Ascending aorta (tissue), 2 donors: Measurements from ENCODE around the gene PRSS2. TPM values are rescaled to one million over a fixed set of nuclear protein-coding genes. Genes with fewer than 3 reads are reported as not detected.
"Not testable (repeated sequence)": the region's sequence is repeated elsewhere in the genome, so short reads cannot be mapped to it uniquely, and the experiment has no call there.

Source experiments
- DNase-seq, 2 donors: peaks; one replicate each; pipeline ENCODE4 v3.0.0-alpha.2; 2019; ENCODE audit warnings: low spot score in 2 of 2
- H3K27ac ChIP-seq, 2 donors: fragments of 200-600 bp; sonication (generic); one replicate each; pipeline ENCODE4 v1.5.1; 2016 to 2017; ENCODE audit warnings: mild to moderate bottlenecking in 1 of 2
- H3K27me3 ChIP-seq: fragments of 200-600 bp; sonication (generic); one replicate; pipeline ENCODE4 v1.5.1; 2017
- H3K36me3 ChIP-seq, 2 donors: fragments of 200-600 bp; sonication (generic); one replicate each; pipeline ENCODE4 v1.5.1; 2016
- H3K4me1 ChIP-seq, 2 donors: fragments of 200-600 bp; sonication (generic); one replicate each; pipeline ENCODE4 v1.5.1; 2016 to 2017; ENCODE audit warnings: mild to moderate bottlenecking in 1 of 2
- H3K4me3 ChIP-seq, 2 donors: fragments of 200-600 bp; sonication (generic); one replicate each; pipeline ENCODE4 v1.5.1; 2016 to 2017; ENCODE audit warnings: mild to moderate bottlenecking in 1 of 2
- H3K9me3 ChIP-seq, 2 donors: fragments of 200-600 bp; sonication (generic); one replicate each; pipeline ENCODE4 v1.5.1; 2016
- intact Hi-C: fragments of 100-400 bp; cut with DNase I; formaldehyde crosslinking; loops from one replicate; pipeline ENCODE4 v1.15.1; 2023
- total RNA-seq: library from RNA; depleted of rRNA; stranded (reverse); fragments of >200 nt; gene quantifications from one replicate; pipeline ENCODE4 v1.1.0, GENCODE V29; 2016
- TF ChIP-seq, protein P1 (sequence below), 3 experiments: fragments of 200-600 bp in 2 of 3; fragments of 450-650 bp in 1 of 3; sonication (generic) in 2 of 3; IDR thresholded peaks; one replicate each; pipeline ENCODE4 v1.5.1; 2016 to 2019; ENCODE audit warnings: antibody characterized with exemption in 3 of 3, mild to moderate bottlenecking in 1 of 3, moderate library complexity in 1 of 3

Gene PRSS2
- total RNA-seq, 1 donor from 2014 or later: not detected

DNA sequence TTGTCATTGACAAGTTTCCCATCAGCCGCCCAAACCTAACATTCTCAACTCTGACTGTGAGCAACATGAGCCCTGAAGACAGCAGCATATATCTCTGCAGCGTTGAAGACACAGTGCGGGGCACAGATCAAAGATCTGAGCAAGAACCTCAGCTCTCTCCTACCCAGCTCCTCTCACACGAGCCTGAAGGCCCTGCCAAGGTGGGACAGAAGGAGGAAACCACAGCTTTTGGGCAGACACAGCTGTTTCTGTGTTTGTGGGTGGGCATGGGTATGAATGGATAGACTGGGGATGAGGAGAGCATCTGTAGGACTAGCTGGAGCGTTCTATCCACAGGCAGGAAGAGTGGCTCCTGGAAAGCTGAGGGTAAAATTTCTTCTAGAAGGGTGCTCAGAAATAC is 30.0 kb upstream of the PRSS2 start:
- H3K4me3 ChIP-seq: no peak overlapping the region
- no peaks in the 10 kb centered on the region for H3K9me3 ChIP-seq
- no peaks in the 10 kb centered on the region for H3K27me3 ChIP-seq
- H3K36me3 ChIP-seq: no peaks in the 10 kb centered on the region
- TF ChIP-seq, protein P1, sequence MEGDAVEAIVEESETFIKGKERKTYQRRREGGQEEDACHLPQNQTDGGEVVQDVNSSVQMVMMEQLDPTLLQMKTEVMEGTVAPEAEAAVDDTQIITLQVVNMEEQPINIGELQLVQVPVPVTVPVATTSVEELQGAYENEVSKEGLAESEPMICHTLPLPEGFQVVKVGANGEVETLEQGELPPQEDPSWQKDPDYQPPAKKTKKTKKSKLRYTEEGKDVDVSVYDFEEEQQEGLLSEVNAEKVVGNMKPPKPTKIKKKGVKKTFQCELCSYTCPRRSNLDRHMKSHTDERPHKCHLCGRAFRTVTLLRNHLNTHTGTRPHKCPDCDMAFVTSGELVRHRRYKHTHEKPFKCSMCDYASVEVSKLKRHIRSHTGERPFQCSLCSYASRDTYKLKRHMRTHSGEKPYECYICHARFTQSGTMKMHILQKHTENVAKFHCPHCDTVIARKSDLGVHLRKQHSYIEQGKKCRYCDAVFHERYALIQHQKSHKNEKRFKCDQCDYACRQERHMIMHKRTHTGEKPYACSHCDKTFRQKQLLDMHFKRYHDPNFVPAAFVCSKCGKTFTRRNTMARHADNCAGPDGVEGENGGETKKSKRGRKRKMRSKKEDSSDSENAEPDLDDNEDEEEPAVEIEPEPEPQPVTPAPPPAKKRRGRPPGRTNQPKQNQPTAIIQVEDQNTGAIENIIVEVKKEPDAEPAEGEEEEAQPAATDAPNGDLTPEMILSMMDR (IDR thresholded peaks at IDR 0.05): no peak
- no peak overlapping the region for H3K27ac ChIP-seq
- intact Hi-C loops: no loop called here
- H3K4me1 ChIP-seq: peaks cover 0 to 13% of the 10 kb centered on the region in 2 donors
- no peak for DNase-seq

DNA sequence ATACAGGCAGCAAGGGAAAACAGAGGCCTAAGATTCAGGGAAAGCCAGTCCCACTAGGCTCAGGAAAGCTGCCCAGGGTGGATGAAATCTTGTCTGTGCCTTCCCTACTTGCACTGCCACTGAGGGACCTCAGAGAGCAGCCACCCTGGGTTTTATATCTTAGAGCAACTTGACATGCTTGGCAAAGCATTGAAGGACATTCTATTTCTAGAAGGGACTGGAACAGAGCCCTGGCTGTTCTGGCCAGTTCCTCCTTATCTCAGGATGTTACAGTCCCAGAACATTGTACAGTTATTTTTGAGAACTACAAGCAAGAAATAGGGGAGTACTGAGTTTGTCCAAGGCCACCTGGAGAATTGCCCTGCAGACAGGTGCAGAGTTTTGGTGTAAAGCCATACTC is 28.8 kb upstream of the PRSS2 start:
- Histone ChIP-seq H3K4me1 (peaks cover 0 to 13% of the 10 kb centered on the region in 2 donors), H3K27ac (peak overlapping the region in 1 of 2 donors; percentile 9)
- intact Hi-C loops, DNase-seq, H3K27me3 ChIP-seq, H3K4me3 ChIP-seq, H3K9me3 ChIP-seq, H3K36me3 ChIP-seq: not testable (repeated sequence)

DNA sequence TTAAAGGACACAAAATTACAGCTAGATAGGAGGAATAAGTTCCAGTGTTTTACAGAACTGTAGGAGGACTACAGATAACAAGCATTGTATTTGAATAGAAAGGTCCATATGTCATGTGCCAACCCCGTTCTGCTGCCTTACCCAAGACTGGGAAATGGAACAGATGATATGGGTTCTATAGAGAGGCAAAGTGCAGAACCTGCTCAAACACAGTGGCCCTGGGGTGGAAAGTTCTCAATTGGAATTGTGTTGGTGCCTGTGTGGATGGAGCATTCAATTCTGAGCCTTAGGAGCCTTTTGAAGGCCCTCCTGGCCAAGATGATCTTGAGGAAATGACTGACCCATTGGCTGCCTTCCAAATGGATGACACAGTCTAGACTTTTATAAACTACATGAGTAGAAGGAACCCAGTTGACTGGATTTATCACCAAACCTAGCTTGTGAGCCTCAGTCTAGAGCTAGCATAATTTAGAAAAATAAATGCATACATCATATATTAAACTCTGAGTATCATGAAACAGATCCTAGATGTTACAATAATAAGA is 25.6 kb upstream of the PRSS2 start:
- TF ChIP-seq, protein P1 (IDR thresholded peaks at IDR 0.05): no peak
- no peaks in the 10 kb centered on the region for H3K9me3 ChIP-seq
- intact Hi-C loops: no loop called here
- DNase-seq: no peak
- H3K4me3 ChIP-seq: no peak overlapping the region
- no peaks in the 10 kb centered on the region for H3K36me3 ChIP-seq
- peaks cover 0 to 13% of the 10 kb centered on the region in 2 donors for H3K4me1 ChIP-seq
- no peak overlapping the region for H3K27ac ChIP-seq
- H3K27me3 ChIP-seq: no peaks in the 10 kb centered on the region

DNA sequence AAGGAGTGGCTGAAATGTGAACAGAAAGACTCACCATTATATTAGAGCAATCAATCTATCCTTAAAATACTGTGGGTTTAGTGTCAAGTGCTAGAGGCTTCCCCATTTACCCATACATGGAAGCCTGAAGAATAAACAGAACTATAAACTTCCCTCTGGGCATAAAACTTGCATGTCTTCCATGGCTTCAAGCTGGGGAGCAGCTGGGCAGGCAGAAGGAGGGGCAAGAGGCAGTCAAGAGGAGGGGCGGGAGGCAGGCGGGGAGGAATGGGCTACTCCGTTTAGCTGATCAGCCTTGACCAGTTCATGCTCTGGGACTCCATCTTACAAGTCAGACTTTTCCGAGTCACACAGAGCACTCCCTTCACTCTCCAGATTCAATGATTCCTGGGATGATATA is 25.0 kb upstream of the PRSS2 start:
- H3K4me3 ChIP-seq: no peak overlapping the region
- no peaks in the 10 kb centered on the region for H3K9me3 ChIP-seq
- no peaks in the 10 kb centered on the region for H3K27me3 ChIP-seq
- H3K36me3 ChIP-seq: no peaks in the 10 kb centered on the region
- no peak for DNase-seq
- TF ChIP-seq, protein P1 (IDR thresholded peaks at IDR 0.05): no peak
- no peak overlapping the region for H3K27ac ChIP-seq
- H3K4me1 ChIP-seq: peaks cover 0 to 13% of the 10 kb centered on the region in 2 donors
- intact Hi-C loops: no loop called here

DNA sequence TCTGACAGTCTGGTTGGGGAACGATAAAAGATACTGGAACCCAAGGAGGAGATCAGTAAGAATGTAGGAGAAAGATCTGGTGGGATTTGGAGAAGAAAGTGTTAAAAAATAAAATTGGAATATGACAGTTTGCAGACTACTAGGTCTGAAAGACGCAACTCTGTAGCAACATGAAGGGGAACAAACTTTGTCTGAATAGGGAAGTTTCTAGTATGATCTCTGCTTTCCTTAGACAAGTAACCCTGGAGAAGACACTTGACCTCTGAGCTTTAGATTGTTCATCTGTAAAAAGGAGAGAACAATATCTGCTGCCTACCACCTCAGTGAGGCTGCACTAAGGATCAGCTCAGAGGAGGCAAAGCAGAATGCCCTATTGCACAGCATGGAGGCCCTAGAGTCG is 24.5 kb upstream of the PRSS2 start:
- intact Hi-C loops: no loop called here
- Histone ChIP-seq H3K27me3 (no peaks in the 10 kb centered on the region), H3K4me3 (no peak overlapping the region), H3K9me3 (no peaks in the 10 kb centered on the region), H3K27ac (no peak overlapping the region), H3K4me1 (peaks cover 0 to 13% of the 10 kb centered on the region in 2 donors), H3K36me3 (no peaks in the 10 kb centered on the region)
- TF ChIP-seq, protein P1 (IDR thresholded peaks at IDR 0.05): no peak
- DNase-seq: no peak

DNA sequence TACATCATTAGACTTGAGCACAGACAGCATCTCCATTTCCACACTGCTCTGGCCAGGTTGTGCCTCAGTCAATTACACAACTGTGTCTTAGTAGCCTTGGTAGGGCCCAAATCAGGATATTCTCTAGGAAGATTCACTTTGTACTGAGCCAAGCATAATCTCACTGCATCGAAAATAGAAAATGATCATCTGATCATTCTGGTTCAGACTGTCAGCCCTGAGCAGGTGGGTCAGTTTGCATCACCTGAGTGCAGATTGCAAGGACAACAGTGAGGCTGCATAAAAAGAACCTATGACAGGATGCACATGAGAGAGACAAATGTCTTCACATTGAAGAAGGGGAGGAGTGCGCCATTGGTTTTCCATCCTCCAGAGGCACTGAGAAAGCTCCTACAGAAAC is 22.4 kb upstream of the PRSS2 start:
- H3K27ac ChIP-seq, H3K4me3 ChIP-seq, H3K9me3 ChIP-seq, H3K4me1 ChIP-seq, H3K36me3 ChIP-seq, DNase-seq, H3K27me3 ChIP-seq, intact Hi-C loops: not testable (repeated sequence)
